Activated CD4-positive, alpha-beta T cell treated with anti-CD3 and anti-CD28 coated beads, Interleukin-2, amount 50 U/mL, for 1 hour (primary cell): Measurements from ENCODE around the gene SNX15.
"Not testable (repeated sequence)": the region's sequence is repeated elsewhere in the genome, so short reads cannot be mapped to it uniquely, and the experiment has no call there.

Source experiments
- DNase-seq: peaks from one replicate; pipeline ENCODE4 v3.0.0-alpha.2; 2020

The SNX15 gene, protein sequence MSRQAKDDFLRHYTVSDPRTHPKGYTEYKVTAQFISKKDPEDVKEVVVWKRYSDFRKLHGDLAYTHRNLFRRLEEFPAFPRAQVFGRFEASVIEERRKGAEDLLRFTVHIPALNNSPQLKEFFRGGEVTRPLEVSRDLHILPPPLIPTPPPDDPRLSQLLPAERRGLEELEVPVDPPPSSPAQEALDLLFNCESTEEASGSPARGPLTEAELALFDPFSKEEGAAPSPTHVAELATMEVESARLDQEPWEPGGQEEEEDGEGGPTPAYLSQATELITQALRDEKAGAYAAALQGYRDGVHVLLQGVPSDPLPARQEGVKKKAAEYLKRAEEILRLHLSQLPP

DNA sequence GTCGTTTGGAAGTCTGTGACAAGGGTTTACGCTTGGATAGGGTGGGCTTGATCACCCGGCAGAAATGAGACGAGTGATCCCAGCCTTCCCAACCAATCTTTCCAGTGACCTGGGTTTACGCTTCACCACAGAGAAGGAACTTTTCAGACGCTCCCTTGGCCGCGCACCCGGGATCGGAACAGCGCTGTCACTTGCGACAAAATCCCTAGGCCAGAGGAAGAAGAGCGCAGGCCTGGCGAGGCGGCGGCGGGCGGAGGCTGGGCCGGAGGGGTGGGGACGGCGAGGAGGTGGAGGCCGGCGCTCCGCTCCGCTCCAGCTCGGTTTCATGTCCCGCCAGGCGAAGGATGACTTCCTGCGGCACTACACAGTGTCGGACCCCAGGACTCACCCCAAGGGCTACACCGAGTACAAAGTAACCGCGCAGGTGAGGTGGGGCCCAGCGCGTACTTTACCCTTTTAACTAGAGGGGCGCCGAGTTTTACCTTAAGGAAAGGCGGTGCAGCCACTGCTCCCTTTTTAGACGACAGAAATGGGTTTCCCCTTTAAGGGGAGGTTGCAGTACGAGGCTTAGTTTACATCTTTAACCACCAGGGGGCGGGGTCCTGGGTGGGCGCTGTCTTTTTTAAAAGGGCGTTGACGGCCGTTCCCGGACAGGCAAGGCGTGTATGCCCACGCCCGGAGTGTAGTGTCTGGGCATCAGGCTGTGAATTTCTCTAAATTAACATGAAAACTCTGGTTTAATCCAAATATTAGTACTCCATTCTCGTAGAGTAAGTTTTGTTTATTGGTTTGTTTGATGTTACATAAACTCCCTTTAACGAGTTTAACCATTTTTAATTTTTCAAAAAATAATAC lies at the start of gene SNX15:
Gene SNX15, plus strand, starts transcription at position 227 of the 855 bp plus-strand sequence. Its CDS starts 99 bp downstream, at position 326.
- peak; percentile 83 for DNase-seq

DNA sequence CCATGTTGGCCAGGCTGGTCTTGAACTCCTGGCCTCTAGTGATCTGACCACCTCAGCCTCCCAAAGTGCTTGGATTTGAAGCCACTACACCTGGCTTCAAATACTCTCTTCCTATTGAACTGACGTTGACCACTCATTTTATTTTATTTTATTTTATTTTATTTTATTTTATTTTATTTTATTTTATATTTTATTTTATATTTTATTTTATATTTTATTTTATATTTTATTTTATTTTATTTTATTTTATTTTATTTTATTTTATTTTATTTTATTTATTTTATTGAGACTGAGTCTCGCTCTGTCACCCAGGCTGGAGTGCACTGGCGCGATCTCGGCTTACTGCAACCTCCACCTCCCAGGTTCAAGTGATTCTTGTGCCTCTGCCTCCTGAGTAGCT lies 43.9 kb upstream of the SNX15 start:
- DNase-seq: not testable (repeated sequence)

DNA sequence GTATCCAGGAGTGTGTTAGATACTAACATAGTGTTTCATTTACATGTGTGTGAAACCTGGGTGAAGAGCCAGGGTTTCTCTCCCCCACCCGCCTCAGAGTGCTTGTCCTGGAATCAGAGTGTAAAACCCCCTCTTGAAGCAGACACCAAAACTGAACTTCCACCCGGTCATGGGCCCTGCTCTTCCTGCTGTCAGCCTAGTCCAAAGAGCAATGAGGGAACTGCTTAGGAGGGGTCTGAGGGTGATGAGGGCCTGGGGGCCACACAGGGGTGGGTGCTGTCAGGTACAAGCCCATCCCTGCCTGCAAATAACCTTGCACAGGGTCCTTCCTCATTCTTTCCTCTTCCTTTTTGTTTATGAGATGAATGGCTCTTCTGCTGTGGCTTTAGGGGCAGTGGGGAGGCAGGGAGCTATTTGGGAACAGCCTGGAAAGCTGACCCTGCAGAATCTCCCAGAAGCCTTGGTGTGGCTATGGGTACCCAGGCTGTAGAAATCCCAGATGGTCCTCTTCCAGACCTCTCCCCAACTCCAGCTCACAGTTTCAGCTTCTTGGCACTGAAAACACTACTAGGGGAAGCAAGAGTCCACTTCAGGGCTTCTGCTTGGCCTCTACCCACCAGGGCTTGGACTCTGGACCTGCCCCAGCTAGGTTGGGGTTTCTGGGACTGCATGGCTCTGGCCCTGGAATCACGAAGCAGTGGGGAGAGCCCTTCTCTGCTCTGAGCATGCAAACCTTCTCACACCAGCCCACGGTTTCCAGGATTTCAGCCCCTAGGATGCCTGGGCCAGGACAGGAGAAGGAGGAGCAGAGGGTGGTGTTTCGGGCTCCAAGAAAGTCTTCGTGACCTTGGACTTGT lies 39.0 kb upstream of the SNX15 start:
- DNase-seq: no peak

GRCh38 chr11:64989416-64989815 lies 37.8 kb upstream of the SNX15 start:
- no peak for DNase-seq

DNA sequence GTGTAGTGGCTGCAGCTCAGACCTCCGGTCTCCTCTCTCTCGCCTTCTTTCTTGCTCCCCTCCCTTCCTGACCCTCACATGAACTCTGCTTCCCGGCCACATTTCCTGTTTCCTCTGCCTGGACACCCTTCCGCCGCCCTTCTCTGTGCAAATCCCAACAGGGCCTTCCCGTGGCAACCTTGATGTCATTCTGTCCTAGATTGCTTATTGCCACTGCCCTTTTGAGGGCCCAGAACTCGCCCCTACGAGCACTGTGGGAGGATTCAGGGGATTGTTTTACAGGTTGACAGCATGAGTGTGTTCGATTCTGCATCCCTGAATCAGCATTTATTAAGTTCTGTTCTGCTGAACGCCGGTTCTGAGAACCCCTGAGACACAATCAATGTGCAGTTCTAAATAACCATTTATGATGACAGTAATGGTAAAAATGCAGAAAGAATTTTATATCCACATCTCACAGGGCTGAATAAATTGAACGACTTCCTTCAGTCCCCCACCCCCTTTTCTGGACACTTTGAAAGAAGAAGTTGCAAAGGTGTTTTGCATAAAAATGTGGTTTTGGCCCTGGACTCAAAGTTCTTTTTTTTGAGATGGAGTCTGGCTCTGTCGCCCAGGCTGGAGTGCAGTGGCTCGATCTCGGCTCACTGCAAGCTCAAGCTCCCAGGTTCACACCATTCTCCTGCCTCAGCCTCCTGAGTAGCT lies 36.9 kb upstream of the SNX15 start:
- DNase-seq: no peak

DNA sequence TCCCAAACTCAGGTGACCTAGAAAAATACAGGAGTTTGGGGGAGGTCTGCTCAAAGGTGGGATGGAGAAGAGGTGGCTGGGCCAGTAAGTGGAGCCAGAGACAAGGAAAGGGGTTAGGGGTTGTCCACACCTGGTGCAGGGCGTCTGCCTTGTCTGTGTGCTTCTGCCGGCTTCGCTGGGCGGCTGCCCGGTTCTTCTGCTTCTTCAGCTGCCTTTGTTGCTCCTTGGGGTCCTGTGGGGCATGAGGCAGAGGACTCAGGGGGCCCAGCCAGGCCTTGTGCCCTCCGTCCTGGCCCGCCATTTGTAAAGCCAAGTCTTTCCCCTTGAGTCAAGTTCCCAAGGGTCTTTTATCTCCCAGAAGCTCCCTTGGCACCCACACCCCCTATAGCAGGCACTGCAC lies 32.9 kb upstream of the SNX15 start:
- no peak for DNase-seq

DNA sequence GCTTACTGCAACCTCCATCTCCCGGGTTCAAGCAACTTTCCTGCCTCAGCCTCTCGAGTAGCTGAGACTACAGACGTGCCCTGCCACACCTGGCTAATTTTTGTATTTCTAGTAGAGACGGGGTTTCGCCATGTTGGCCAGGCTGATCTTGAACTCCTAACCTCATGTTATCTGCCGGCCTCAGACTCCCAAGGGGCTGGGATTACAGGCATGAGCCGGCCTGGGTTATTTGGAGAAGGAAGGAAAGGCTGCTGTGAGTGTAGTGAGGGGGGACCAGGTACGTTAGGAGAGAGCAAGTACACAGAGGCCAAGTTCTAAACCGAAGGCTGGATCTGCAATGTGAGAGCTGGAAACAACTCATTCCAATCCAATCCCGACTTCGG lies 30.9 kb upstream of the SNX15 start:
- no peak for DNase-seq

DNA sequence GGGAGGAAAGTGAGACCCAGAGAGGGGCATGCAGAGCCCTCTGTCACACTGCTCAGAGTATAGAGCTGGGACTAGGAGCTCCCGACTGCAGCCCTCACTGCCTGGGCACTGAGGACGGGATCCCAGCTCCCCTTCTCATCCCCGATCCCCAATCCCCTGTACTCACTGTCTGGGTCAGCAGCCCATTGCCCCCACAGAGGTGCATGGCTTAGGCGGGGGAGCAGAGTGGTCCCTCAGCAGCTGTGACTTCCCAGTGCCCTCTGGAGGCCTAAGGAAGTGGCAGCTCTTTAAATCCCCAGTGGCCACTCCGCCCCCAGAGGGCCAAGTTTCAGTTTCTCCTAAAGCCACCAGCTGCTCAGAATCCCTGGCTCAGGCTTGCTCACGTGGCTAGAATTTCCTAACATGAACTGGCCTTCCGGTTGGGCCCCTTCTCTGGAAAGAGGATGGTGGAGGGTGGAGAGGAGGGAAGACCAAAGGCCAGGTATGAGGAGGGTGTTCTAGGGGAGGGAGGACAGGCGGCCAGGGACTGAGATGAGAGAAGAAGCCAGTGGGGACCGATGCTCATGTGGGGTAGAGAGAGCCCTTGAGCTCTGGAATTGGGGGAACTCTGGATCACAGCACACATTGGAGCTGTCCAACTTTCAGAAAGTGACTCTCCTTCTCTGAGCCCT lies 30.4 kb upstream of the SNX15 start, which contains the start of gene BATF2:
Gene BATF2, minus strand, starts transcription at position 262 of the 671 bp plus-strand sequence. Its CDS starts 57 bp downstream, at position 205.
- DNase-seq: no peak

GRCh38 chr11:64998141-64998540 lies 29.1 kb upstream of the SNX15 start:
- DNase-seq: no peak

- DNase-seq: no peak
Measured at GRCh38 chr11:64998690-64999431, 28.4 kb upstream of the SNX15 start.

DNA sequence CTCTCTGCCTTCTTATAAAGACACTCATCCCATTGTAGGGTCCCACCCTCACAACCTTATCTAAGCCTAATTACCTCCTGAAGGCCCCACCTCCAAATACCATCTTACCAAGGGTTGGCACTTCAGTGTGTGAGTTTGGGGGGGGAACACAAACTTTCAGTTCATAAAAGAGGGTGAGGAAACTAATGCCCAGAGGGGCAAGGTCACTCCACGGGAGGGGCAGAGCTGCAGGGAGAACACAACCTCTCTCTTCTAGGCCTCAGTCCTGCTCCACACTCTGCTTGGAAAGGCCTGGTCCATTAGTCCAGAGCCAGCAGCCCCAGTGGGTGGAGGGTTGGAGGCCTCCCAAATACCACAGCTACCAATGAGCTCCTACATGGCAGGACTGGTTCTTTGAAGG lies 27.8 kb upstream of the SNX15 start:
- DNase-seq: no peak

GRCh38 chr11:65002706-65003105 lies 24.5 kb upstream of the SNX15 start:
- DNase-seq: no peak

- no peak for DNase-seq
Measured at GRCh38 chr11:65003282-65003681, 24.0 kb upstream of the SNX15 start.

DNA sequence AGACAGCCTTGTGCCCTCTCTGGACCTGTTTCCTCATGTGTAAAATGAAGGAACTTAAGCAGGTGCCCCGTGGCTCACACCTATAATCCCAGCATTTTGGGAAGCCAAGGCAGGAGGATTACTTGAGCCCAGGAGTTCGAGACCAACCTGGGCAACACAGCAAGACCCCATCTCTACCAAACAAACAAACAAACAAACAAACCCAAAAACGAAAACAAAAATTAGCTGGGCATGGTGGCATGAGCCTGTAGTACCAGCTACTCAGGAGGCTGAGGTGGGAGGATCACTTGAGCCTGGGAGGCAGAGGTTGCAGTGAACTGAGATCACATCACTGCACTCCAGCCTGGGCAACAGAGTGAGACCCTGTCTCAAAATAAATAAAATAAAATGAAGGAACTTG lies 23.3 kb upstream of the SNX15 start:
- not testable (repeated sequence) for DNase-seq

DNA sequence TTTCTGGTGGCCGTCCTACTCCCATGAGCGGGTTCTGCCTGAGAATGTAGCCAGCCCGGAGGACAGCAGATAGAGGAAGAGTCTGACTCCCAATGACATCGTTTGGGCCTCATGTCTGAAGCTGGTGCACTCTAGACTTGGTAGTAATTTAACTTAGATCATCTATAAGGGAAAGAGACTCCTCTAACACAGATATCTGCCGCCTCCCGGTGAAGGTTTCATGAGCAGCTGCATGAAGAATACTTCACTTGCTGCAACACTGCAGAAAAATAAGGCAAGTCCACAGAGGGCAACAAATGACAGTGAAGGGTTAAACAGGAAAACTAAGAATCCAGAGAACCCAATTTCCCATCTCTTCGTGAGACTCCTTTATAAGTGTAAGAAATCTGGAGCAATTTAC lies 19.2 kb upstream of the SNX15 start:
- no peak for DNase-seq

DNA sequence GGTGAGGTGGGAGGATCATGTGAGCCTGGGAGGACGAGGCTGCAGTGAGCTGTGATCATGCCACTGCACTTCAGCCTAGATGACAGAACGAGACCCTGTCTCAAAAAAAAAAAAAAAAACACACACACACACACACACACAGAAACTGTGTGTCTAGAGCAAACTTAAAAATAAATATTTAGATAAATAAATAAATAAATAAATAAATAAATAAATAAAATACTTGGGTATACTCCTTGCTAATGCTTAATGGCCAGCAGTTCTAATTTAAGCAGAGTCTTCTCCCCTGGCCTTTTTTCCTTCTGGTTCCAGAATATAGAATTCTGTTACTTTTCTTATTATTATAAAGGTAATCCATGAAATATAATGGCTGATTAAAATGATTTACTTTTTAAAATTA lies 18.4 kb upstream of the SNX15 start:
- no peak for DNase-seq

DNA sequence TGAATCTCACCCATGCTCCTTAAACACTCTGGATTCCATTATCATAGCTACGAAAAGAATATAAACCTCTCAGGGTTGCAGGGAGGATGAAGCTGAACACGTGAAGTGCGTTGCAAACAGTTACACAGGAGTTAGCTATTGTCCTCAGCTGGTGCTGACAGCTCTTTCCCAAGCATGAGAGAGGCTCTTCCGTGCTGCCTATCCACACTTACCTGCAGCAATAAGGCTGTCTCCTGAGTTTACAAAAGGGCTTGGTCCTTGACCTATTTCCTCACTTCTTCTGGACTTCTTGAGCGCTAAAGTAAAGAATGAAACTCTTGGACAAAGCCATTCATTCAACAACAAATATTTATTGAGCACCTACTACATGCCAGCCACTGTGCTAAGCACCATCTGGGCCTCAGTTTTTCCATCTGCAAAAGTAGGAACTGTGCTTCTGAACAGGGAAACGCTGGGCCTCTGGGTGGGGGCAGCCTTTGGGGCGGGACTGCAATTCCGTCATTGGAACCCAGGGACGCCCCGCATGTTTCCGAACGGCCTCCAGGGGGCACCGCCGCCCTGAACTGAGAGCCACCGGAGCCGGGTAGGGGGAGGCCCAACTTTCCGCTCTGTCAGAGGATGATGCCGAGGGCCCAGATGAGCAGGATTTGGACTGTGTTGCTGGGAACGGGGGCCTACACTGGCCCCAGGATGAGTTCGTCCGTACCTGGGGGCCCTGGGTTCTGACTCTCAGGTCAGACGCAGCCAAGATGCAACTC lies 13.9 kb upstream of the SNX15 start:
- DNase-seq: peak; percentile 89

DNA sequence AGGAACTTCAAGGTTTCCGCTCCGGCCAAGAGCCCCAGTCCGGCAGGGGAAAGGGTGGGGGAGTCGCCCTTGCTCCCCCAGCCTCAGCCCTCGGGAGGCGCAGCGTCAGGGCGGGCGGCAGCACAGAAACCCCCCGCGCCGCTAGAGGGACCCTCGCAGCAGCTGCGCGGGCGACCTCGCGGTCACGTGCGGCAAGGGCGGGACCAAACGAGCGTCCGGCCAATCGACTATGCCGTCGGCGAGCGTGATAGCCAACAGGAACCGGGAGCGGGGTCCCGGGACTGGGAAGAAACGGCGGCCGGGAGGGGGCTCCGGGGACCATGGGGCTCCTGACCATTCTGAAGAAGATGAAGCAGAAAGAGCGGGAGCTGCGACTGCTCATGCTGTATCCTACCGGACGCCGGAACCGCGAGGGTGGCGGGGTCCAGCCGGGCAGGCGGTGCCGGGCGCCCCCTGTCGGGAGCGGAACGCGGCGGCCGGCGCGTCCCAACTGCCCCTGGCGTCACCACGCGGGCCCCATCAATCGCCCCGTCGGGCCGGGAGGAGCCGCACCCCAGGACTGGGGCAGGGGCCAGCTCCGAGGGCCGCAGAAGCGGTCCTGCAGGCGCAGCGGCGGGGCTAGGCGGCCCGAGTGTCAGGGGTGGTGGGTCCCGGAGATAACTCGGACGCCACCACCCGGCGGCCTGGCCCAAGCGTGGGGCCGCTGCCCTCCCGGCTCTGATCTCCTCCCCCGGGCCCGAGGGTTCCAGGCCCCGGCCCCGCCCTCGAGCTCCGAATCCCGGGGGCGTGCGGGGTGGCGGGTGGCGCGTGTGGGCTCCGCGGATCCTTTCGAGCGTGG lies 13.1 kb upstream of the SNX15 start, which contains the start of gene ARL2:
Gene ARL2, plus strand, starts transcription at position 273 of the 838 bp plus-strand sequence. Its CDS starts 48 bp downstream, at position 321.
- DNase-seq: peak; percentile 81

DNA sequence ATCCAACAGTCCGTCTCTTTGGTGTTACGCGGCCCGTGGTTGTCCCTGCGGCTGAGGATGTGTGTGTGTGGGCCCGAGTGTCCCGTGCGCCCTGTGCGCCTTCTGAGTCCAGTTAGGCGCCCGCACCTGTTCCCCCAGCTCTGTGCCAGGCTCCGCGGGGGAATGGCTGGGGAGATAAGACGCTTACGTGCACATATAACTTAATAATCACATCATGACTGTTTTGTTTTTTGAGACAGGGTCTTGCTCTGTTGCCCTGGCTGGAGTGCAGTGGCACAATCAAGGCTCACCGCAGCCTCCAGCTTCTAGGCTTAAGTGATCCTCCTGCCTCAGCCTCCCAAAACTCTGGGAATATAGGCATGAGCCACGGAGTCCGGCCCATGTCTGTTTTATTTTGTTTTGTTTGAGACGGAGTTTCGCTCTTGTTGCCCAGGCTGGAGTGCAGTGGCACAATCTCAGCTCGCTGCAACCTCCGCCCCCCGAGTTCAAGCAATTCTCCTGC lies 12.5 kb upstream of the SNX15 start:
- no peak for DNase-seq
